Nephron progenitor cell (in vitro differentiated cells): ENCODE measurements around the gene ATP6V0C.

Experiments
- DNase-seq: peaks from one replicate; pipeline ENCODE4 v3.0.0; 2021
- H3K27ac Mint-ChIP-seq: 2 replicates; pipeline ENCODE4 v1.8.0; 2021; ENCODE audit warnings: mild to moderate bottlenecking, moderate library complexity, mixed read lengths
- H3K27me3 Mint-ChIP-seq: 2 replicates; pipeline ENCODE4 v1.8.0; 2021; ENCODE audit warnings: mild to moderate bottlenecking, low read depth, mixed read lengths; ENCODE audit not compliant: poor library complexity
- H3K36me3 Mint-ChIP-seq: 2 replicates; pipeline ENCODE4 v1.8.0; 2021; ENCODE audit warnings: low read depth, mixed read lengths
- H3K4me1 Mint-ChIP-seq: 2 replicates; pipeline ENCODE4 v1.8.0; 2021; ENCODE audit warnings: mixed read lengths
- H3K4me3 Mint-ChIP-seq: 2 replicates; pipeline ENCODE4 v1.8.0; 2021; ENCODE audit warnings: mild to moderate bottlenecking, moderate library complexity, mixed read lengths
- H3K9me3 Mint-ChIP-seq: 2 replicates; pipeline ENCODE4 v1.8.0; 2021; ENCODE audit warnings: mild to moderate bottlenecking, moderate library complexity, mixed read lengths
- TF ChIP-seq, protein P1 (sequence below): fragments of 200-600 bp; sonication (generic); IDR thresholded peaks from 2 replicates; pipeline ENCODE4 v1.5.0; 2021; ENCODE audit warnings: antibody characterized with exemption

The ATP6V0C gene

DNA sequence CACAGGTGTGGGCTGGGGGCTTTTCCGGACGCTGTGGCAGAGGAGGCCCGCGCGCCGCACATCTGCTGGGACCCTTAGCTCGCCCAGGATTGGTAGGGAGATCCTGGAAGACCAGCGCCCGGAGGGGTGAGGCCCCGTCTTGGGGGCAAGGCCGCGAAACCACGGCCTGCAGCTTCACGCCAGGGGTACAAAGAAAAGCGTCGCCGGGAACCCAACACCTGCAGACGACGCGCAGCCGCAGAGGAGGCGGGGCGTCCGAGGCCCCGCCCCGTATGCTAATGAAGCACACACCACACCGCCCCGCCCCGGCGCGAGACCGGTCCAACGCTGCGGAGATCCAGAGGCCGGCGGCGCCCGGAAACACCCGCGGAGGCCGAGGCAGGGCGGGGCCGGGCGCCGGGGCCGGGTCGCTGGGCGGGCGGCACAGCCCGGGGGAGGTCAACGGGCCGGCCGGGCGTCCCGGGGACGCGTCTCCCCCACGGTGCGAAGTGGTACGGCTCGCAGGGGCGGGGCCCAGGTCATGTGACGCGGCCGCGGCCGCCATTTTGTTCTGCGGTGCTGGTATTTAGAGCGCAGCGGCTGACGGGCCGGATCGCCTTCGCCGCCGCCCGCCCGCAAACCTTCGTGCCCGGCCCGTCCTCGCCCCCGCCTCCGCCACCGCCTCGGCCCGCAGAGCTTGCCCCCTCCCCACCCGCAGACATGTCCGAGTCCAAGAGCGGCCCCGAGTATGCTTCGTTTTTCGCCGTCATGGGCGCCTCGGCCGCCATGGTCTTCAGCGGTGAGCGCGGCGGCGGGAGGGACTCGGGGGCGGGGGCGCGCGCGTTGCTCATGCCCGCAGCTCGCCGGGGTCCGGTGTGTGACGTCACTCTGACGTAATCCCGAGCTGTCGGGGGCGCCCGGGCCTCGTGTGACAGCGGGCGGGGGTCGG, at the start of gene ATP6V0C:
Gene ATP6V0C (plus strand): TSS at position 548 of the 928 bp plus-strand sequence. CDS start 152 bp downstream, at position 700.
- Mint-ChIP-seq H3K27me3 (peaks cover 13% of the 10 kb centered on the region), H3K36me3 (peaks cover 6% of the 10 kb centered on the region), H3K4me1 (peaks cover 70% of the 10 kb centered on the region), H3K27ac (peak within 1 kb of the TSS; percentile 98), H3K4me3 (peak within 1 kb of the TSS; percentile 86), H3K9me3 (no peaks in the 10 kb centered on the region)
- DNase-seq = peak; percentile 93
- TF ChIP-seq, protein P1, sequence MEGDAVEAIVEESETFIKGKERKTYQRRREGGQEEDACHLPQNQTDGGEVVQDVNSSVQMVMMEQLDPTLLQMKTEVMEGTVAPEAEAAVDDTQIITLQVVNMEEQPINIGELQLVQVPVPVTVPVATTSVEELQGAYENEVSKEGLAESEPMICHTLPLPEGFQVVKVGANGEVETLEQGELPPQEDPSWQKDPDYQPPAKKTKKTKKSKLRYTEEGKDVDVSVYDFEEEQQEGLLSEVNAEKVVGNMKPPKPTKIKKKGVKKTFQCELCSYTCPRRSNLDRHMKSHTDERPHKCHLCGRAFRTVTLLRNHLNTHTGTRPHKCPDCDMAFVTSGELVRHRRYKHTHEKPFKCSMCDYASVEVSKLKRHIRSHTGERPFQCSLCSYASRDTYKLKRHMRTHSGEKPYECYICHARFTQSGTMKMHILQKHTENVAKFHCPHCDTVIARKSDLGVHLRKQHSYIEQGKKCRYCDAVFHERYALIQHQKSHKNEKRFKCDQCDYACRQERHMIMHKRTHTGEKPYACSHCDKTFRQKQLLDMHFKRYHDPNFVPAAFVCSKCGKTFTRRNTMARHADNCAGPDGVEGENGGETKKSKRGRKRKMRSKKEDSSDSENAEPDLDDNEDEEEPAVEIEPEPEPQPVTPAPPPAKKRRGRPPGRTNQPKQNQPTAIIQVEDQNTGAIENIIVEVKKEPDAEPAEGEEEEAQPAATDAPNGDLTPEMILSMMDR = no peak

DNA sequence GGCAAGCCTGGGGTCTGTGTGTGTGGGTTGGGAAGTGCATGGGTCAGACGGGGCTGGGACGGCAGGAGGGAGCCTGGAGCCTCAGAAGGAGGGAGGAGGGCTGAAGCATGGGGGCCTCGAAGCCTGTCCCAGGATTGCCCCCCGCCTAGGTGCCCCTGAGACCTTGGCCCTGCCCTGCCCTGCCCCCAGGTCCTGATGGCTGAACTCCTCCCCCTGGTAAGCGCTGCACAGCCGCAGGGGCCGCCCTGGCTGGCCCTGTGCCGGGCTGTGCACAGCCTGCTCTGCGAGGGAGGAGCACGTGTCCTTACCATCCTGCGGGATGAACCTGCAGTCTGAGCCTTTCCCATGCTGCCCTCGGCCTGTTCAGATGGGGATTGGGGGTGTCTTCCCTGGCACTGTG, 49.4 kb upstream of the ATP6V0C start:
- no peak overlapping the region for H3K27ac Mint-ChIP-seq
- H3K27me3 Mint-ChIP-seq = no peaks in the 10 kb centered on the region
- TF ChIP-seq, protein P1 = no peak
- DNase-seq = no peak
- no peak overlapping the region for H3K4me3 Mint-ChIP-seq
- peaks cover 5% of the 10 kb centered on the region for H3K36me3 Mint-ChIP-seq
- no peaks in the 10 kb centered on the region for H3K9me3 Mint-ChIP-seq
- H3K4me1 Mint-ChIP-seq = peaks cover 15% of the 10 kb centered on the region

DNA sequence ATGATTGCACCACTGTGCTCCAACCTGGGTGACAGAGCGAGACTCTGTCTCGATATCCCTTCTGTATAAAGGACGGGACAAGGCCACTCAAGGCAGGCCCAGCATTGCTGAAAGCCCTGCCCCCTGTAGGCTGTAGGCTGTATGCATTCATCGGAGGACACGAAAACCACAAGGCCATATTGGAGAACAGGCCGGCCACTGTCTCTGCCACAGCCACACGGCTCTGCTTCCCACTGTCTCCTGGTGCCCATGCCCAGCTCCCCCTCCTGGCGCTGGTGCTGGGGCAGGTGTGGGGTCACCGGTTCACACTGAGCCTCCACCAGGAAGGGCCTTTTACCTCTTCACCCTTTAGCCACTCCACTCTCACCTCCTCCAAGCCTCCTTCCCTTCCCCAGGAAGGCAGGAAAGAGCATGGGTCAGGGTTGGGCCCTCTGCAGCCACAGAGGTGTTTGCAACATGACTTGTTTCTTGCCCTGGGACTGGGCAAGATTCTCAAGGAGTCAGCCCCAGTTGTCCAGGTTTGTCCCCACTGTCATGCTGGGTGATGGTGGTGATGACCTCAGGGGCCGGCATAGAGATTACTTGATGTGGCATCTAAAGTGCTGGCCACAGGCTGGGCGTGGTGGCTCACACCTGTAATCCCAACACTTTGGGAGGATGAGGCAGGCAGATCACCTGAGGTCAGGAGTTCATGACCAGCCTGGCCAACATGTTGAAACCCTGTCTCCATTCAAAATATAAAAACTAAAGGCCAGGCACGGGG, 47.9 kb upstream of the ATP6V0C start:
- TF ChIP-seq, protein P1 = peak; percentile 22
- no peak overlapping the region for H3K4me3 Mint-ChIP-seq
- DNase-seq = no peak
- peaks cover 24% of the 10 kb centered on the region for H3K4me1 Mint-ChIP-seq
- H3K36me3 Mint-ChIP-seq = peaks cover 5% of the 10 kb centered on the region
- no peaks in the 10 kb centered on the region for H3K27me3 Mint-ChIP-seq
- H3K9me3 Mint-ChIP-seq = no peaks in the 10 kb centered on the region
- H3K27ac Mint-ChIP-seq = no peak overlapping the region

DNA sequence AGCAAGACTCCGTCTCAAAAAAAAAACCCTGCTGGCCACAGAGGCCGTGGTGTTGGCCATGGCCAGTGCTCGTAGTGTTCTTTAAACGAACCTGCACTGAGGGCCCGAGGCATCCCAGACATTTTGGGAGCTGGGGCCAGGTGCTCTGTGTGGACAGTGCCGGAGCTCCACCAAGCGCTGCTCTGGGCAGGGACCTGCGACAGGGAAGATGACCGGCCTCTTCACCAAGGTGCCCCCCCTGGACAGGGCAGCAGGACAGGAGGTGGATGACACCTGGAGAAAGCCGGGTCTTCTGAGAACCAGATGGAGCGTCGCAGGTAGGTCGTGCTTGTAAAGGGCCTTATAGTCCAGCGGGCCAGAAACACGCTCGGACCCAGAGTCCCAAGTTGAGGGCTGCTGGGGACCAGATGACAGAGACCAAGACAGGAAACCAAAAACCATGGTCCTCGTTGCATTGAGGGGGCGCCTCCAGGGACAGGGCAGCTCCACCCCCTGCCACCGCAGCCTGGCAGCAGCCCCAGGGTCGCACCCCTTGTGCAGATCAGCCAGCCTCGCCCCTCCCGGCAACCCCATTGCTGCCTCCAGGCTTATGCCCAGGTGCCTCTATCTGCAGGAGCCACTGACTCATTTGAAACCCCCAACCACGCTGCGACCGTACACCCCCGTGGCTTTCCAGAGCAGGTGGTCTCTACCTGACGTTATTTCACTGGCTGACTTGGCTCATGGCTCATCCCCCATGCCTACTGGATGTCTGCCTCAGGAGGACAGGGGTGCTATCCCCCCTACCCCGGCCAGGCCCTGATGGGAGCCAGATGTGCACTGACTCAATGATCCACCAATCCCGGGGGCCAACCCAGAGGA, 46.9 kb upstream of the ATP6V0C start:
- H3K4me1 Mint-ChIP-seq = peaks cover 24% of the 10 kb centered on the region
- no peaks in the 10 kb centered on the region for H3K27me3 Mint-ChIP-seq
- TF ChIP-seq, protein P1 = no peak
- peak overlapping the region; percentile 32 for H3K27ac Mint-ChIP-seq
- H3K4me3 Mint-ChIP-seq = no peak overlapping the region
- no peak for DNase-seq
- no peaks in the 10 kb centered on the region for H3K9me3 Mint-ChIP-seq
- H3K36me3 Mint-ChIP-seq = peaks cover 5% of the 10 kb centered on the region

DNA sequence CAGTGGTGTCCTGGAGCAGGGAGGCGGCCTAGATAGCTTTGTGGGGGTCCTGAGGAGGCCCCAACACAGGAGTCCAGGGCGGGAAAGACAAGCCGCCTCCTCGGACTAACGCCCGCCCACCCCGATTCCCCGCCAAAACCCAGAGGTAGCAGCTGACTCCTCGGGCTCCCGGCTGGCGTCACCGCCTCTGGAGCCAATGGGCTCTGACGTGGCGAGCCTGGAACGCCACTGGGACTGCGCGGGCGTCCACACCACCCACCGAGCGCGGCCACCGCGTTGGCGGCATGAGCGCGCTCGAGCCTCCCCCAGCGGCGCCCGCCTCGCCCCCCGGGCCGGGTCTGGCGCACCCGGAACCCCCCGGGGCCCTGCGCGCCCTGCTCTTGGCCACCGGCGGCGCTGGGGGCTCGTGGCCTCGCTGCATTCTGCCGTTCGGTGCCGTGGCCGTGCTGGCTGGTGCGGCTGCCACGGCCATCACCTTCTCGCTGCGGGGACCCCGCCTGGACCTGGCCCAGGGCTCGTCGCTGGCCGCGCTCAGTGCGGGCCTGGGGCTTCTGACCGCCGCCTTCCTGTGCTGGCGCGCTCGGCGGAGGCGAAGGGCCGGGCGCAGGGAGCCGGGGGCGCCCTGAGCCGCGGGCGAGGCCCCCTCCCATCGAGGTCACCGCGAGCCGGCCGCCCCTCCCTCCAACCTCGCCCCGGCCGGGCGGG, 46.1 kb upstream of the ATP6V0C start:
- Mint-ChIP-seq H3K27ac (peak overlapping the region; percentile 32), H3K4me3 (peak overlapping the region; percentile 73), H3K9me3 (no peaks in the 10 kb centered on the region), H3K4me1 (peaks cover 24% of the 10 kb centered on the region), H3K27me3 (no peaks in the 10 kb centered on the region), H3K36me3 (peaks cover 5% of the 10 kb centered on the region)
- TF ChIP-seq, protein P1 = no peak
- DNase-seq = peak; percentile 68
